ENCODE results near the gene RBM7.

RBM7 gene

DNA sequence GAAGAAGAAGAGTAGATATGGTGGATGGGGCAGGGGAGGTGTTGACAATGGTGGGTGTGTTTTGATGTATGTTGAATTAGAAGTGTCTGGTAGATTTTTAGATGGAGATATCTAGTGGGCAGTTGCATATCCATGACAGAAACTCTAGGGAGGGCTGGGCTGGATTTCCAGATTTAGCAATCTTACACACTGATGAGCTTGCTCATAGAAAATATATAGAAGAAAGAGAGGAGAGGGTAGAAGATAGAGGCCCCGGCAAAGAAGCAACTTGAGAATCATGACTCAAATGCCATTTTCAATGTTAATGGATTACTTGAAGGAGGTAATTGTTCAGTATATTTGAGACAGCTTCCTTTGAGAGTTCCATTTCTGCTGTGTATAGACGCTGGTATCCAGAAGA, 47.0 kb downstream of the RBM7 start:
- in situ Hi-C loops (cut with MboI; ENCODE audit: low sequenced_read_pairs) = no loop called here

- in situ Hi-C loops (cut with MboI; ENCODE audit: low sequenced_read_pairs) = no loop called here
These were observed 47.4 kb downstream of the RBM7 start for GRCh38 chr11:114447892-114448291.

DNA sequence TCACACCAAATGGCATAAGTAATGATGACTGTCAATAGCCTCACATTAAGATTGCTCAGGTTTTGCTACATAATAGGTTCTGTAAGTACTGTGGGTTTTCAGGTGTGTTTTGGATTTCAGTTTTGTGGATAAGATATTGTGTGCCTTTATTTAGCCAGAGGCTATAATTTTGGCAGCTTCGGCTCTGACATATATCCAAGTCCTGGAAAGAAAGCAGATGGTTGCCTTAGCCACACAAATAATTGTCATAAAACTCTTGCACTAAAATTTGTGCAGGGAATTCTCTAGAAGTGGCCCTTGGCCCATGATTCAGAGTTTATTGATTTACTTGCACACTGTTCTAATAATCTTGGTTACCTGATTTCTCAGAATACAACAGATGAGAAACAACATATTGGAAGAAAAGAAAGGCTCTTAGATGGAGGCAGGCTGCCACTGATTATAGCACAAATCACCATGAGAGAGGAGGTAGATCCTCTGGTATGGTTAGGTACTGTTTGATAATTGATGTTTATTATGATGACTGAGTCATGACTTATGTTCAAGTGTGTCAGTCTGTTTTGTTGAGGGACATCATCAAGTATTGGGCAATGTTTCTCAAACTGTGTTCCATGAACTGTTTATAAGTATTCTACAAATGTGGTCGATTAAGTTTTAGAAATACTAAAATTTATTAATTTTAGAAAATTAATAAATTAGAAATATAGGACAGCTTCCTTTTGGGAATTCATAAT, 48.5 kb downstream of the RBM7 start:
- in situ Hi-C loops (cut with MboI; ENCODE audit: low sequenced_read_pairs) = no loop called here

GRCh38 chr11:114449845-114450244, 49.4 kb downstream of the RBM7 start:
- in situ Hi-C loops (cut with MboI; ENCODE audit: low sequenced_read_pairs) = no loop called here

DNA sequence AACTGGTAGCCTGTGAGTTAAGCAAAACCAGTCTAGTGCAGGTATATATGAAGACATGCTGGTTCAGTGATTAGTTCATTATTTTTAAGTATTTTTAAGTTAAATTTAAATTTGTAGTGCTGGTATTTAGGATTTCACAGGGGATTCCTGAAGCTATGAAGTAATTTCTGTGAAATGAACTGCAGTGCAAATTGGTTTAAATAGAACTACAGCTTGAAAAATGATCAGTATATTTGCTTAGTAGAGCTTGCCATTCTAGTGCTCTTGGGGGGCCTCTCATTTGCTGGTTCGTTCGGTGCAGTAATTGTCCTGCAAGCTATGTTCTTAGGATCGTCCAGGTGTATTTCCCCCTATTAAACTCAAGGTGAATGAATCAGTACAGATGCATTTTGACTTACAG, 51.9 kb downstream of the RBM7 start:
- in situ Hi-C loops (cut with MboI; ENCODE audit: low sequenced_read_pairs) = no loop called here

All from HL-60/S4 treated with retinoic acid at 250 ng/mL for 4 days and 3 days (cell line).